ENCODE results near the gene PTPN20.
"Not testable (repeated sequence)": the region's sequence is repeated elsewhere in the genome, so short reads cannot be mapped to it uniquely, and the experiment has no call there.

The PTPN20 gene, protein sequence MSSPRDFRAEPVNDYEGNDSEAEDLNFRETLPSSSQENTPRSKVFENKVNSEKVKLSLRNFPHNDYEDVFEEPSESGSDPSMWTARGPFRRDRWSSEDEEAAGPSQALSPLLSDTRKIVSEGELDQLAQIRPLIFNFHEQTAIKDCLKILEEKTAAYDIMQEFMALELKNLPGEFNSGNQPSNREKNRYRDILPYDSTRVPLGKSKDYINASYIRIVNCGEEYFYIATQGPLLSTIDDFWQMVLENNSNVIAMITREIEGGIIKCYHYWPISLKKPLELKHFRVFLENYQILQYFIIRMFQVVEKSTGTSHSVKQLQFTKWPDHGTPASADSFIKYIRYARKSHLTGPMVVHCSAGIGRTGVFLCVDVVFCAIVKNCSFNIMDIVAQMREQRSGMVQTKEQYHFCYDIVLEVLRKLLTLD

DNA sequence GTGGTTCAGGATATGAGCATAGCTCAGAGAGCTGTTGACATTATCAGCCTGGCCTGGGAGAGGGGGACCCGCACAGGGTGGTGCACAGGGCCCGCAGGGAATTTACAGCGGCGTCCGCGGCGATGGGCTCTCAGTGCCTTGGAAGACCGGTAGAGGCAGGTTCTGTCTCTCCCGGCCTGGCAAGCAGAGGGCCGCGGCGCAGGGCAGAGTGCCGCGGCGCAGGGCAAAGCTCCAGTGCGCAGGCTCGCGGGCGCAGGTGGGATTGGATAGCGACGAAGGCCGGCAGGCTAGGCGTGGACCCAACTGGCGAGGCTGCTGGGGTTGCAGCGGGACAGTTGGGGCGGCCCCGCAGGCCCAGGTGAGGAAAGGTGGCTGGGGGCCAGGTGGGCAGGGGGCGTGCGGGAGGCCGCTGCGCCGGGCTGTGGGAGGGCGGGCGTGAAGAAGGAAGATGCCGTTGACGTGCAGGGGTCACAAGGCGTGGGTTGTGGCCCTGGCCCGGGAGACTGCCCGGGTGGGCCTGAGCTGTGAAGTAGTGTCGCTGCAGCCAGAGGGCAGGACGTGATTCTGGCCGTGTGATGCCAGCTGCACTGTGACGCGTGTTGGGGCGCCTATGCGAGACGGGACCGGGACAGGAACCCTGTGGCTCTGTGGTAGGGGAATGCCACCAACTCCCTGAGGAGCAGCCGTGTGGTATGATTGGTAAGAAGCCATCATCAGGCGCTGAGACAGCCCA, at the start of gene PTPN20:
PTPN20 (plus strand) TSS at position 285 of the 733 bp plus-strand sequence. CDS start 21,072 bp downstream, outside the sequence.
- not testable (repeated sequence) for DNase-seq

DNA sequence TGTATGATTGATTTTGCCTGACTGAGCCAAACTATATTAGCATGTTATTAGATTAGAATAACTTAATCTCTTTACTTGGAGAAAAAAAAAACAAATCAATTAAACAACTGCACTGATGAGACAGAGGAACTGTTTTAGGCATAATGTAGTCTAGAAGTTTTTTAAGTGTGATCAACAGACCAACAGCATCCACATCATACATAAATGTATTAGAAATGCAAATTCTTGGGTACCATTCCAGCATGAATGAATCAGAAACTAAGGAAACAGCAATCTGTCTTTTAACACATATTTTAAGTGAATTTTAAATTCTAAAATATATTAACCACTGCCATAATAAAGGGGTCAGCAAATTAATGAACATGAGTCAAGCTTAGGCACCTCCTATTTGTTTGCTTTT, 41.5 kb upstream of the PTPN20 start:
- not testable (repeated sequence) for DNase-seq

DNA sequence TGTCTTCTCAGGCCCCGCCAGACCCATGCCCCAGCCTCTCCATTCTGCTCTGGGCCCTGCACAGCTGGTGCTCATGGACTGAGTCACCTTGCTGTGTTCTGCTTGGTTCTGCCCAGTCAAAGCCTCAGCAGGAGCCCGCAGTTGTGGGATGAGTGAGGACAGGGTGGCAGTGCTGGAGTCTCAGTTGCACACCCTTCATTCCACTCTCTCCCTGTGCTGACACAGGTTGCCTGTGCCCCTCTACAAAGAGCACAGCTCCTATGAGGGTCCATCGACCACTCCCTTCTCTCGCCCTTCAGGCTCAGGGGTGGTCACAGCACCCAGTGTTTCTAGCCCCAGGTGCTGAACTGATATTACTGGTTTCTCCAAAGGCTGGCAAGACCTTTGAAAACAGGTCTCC, 39.6 kb upstream of the PTPN20 start:
- not testable (repeated sequence) for DNase-seq

DNA sequence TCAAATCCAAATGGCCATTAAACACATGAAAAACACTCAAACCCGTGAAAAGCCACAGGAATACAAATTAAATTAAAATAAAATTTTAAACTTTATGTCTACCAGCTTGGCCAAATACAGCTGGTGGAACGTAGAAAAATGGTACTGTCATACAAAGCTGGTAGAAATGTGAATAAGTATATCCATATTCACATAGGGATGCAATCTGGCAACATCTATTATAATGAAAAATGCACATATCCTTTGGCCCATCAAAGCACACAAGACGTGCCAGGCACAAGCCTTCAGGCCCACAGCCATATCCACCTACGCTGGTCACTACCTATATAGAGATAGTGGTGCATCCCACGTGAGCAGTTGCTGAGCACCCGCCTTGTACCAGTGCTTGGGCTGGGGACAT, 35.9 kb upstream of the PTPN20 start:
- not testable (repeated sequence) for DNase-seq

DNA sequence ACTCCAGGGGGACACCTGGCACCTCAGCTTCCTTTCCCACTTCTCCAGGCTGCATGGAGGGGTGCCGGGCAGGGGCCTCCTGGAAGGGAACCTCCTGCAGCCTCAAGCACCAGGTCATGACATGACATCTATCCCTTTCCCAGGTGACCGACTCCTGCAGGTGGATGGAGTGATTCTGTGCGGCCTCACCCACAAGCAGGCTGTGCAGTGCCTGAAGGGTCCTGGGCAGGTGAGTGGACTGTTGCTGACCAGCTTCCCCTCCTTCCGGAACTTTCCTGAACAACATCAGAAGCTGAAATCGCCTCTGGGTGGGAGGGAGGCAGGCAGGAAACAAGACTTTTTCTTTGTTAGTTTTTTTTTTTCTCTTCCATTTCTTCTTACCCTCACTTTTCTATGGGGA, 34.5 kb upstream of the PTPN20 start:
- not testable (repeated sequence) for DNase-seq

DNA sequence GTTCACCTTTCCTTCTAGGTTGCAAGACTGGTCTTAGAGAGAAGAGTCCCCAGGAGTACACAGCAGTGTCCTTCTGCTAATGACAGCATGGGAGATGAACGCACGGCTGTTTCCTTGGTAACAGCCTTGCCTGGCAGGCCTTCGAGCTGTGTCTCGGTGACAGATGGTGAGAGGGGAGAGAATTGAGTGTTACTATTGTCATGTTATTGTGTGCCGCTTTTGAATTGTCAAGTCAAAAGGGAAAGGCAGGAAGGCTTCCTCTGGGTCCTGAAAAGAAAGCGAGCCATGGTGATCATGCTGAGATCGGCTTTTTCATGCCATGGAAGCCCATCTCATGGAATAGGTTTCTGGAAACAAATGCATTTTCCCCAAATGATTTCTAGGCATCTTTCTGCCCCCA, 32.5 kb upstream of the PTPN20 start:
- not testable (repeated sequence) for DNase-seq

DNA sequence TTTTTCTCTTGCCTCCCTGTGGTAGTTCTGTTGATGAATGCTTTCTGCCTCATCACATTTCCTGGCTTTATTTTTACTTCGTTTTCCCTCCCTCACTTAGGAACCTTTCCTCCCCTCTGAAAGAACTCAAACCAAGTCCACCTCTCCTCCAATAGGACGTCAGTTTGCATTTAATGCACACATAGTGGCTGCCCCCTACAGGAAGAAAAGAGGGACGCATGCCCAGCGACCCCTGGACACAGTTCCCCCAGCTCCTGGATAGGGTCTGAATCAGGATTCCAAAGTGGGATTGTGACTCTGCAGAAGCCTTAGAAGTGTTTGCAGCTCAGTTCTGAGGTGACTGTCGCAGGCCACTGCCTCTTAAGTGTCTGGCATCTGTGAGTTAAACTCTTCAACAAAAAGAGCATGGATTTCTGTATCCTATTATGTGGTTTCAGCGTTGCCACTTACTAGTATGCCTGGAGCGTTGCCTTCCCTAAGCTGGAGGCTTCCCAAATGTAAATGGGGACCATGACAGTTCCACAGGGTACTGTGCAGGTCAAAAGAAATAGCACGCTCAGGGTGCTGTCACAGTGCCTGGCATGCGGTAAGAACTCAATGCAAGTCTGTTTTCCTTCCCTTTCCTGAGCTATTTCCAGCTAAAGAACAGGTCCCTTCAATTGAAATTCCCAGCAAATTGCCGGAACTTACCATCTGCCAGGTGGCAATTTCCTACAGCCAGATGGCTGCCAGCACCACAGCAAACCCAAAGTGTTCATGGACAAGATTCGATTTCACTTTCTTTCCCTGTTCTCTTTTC, 20.2 kb upstream of the PTPN20 start:
- DNase-seq, result not testable (repeated sequence)

DNA sequence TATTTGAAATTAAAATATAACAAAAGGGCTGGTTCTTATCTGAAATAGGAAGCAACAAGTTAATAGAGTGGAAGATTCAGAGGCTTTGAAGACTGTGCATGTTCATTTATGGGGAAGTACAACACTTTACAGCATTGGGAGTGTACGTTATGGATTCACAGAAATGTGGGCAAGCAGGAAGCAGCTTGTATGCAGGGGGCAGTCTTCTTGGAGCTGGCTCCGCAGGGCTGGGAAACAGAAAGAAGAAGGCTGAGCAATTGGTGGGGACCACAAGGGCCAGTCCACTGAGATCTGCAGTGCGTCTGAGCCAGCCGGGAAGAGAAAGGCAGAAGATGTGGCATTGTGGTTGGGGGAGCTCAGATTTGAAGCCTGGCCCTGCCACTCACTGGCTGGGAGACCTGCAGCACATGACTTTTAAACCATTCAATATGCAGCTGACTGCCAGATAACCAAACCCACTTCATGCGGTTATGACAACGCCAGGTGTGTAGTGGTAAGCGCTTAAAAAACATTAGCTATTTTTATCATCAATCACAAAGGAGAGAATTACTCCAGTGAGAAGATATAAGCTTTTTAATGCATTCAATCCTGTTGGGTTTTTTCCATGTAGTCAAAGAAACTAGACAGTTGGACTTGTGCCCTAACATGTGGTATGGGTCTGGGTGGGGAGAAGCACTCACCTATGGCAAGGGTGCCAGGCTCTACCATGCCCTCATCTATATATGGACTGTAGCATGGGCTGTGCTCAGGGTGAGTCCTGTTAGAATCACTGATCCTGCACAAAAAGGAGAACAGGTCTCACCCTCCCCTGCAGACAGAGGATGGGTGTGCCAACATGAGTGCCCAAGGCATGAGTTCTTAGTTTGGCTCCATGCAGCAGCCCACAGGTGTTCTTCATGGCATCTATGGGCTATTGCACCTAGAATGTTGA, 14.2 kb upstream of the PTPN20 start:
- peak; percentile 60 to 74 for DNase-seq

DNA sequence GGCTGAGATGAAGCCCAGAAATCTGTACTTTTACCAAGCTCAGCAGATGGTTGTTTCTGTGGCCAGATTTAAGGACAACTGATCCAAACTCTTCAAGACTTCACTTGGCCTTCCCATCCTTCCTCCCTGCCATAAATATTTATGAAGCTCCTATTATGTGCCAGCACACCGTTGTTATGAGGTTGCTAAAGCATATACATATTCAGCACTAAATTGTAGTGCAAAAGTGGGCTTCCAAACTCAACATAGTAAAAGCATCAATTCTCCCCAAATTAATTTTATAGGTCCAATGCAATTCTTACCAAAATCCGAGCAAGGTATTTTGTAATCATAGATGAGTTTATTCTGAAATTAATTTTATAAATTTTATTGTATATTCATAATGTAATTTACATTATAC, 10.0 kb upstream of the PTPN20 start:
- not testable (repeated sequence) for DNase-seq

DNA sequence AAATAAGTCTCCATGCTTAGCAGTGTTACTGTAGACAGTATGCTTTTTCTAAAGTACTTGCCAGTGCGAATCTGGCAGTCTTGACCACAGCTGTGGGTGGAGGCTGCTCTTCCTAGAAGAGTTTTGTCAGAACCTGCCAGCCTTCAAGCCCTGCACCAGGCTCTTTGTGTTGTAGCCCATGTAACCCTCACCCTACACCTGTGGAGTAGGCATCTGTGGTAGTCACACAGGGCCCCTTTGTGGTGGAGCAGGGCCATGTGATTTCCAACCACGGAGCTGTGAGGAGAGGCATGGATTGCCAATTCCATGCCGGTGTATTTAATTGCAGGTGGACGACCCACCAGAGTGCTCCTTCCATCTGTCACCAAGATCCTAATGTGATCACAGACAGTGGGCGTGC, 7.4 kb upstream of the PTPN20 start:
- not testable (repeated sequence) for DNase-seq

DNA sequence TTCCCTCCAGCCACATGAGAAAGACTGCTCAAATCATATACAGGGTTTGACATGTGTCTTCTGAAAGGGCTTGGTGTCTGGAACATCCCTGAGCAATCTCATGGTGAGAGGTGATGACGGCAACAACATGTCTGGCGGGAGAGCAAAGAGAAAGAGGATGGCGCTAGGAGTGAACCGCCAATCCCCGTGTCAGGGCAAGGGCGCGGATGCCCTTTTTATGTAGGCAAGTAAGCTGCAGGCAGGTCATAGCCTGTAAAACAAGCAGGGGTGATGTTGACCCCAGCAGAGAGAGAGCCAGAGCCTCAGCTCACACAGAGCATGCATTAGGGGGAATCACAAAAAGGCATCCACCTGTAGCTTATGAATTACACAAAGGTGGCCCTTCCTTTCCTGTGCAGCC, 4.9 kb upstream of the PTPN20 start:
- DNase-seq, result not testable (repeated sequence)

DNA sequence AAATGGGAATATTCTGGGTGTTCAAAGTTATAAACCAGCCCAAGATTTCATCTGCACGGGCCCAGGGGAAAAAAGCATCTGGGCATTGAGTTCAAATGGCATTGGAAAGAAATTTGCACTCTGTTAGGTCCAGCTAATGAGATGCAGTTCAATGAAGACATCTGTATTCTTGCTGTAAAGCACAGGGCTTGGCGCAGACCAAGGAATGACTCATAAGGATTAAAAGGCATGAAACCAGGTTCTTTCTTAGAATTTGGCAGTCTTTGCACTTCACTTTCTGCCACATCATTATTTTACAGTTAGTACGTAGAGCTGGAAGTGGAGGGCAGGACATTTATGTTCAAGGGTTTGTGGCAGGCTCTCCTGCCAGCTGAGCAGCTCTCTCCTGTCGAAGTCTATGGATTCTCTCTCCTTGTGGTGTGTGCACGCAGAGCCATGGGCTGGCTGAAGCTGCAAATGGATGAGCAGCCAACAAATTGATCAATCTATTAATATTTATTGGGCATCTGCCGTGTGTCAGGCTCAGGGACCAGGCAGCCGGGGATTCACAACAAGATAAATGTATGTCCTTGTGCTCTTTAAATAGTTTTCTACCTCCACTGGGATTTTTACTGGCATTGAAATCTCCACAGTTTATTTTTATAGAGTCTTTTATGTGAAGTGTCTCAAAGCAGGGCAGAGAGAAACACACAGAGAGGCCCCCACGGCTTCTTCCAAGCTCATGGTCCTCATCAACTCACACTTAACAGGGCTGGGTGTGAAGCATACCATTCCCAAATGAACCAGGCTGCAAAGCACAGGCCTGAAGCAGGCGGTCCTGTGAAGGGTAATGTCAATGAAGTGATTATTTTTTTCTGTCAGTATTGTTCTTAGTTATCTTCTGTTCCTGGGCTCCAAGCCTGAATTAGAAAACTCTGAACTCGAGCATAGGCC, 3.8 kb upstream of the PTPN20 start:
- DNase-seq, result not testable (repeated sequence)

DNA sequence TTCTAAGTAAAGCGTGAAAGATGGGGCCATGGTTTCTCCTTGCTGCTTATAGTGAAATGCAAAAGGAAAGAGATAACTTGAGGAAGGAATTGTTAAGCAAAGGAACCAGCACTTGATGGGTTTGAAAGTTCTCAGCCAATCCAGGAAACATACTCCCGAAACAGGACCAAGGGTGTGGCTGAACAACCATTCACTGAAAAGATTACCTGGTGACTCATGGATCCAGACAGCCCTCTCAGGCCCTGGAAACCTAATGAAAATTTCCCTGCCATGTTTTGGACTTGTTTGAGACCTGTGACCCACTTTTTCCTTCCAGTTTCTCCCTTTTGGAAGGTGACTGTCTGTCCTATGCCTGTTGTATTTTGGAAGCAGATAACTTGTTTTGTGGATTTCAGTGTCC, 11.3 kb downstream of the PTPN20 start:
- not testable (repeated sequence) for DNase-seq

DNA sequence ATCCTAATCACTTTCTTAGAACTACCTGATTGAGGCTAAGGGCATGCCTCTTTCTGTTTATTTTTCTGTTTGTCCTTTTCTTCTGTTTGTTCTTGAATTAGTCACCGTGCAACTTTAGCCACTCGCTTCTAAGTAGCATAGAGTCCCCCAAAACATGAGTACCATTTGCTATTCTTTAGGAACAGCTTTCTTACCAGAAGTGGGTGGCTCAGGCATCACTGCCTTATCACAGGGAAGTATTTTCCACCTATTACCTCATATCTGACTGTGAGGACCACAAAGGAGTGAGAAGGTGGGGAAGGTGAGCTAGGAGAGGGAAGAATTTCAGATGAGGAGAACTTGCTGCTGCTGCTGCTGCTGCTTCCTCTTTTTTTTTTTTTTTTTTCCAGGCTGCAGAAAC, 13.9 kb downstream of the PTPN20 start:
- DNase-seq, result not testable (repeated sequence)

DNA sequence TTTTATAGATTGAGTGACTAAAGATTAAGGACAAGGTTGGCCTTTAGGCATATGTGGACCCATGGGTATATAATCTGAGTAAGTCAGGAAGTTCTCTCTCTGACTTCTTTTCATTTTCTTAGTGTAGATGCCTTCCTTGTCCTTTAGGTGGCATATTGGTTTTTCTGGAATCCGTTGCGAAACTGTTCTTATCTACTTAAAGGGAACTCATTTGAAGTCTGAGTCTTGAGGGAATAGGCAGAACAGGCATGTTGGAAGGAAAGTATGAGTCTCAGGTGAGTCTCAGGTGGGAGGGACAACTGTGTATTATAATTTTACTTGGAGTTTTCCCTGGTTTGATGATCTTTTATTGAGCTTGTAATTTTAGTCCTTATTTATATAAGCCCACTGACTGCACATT, 14.6 kb downstream of the PTPN20 start:
- not testable (repeated sequence) for DNase-seq

DNA sequence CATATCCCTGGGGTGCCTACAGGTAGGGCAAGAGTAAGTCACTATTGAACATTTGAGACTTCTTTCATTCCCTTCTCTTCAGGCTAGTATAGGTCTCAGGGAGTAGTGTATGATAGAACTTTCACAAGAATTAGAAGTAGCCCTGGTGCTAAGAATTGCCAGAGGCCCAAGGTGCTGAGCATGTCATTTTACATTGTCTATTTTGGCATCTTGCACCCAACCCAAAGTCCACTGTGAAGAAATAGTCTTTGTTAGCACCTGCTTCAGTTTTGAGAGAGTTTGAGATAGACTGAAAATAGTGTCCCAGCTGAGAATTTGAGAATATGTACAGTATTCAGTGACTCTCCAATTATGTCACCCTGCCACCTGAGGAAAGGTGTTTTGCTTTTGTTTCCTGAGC, 17.6 kb downstream of the PTPN20 start:
- not testable (repeated sequence) for DNase-seq

DNA sequence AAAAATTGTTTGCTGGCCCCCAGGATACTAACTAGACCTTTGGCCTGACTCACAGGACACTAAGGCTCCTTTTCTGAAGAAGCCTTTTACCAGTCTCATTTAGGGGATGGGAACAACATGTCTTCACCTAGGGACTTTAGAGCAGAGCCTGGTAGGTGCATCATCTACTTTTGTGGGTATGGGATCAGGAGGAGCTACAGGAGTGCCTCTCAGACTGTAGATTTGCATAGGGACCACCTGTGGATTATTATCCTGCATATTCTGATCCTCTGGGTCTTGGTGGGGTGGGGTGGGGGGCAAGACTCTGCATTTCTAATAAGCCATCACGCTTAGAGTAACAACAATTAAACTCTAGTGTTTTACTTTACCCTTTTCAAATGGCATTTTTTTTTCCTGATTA, 21.2 kb downstream of the PTPN20 start:
- DNase-seq, result not testable (repeated sequence)

DNA sequence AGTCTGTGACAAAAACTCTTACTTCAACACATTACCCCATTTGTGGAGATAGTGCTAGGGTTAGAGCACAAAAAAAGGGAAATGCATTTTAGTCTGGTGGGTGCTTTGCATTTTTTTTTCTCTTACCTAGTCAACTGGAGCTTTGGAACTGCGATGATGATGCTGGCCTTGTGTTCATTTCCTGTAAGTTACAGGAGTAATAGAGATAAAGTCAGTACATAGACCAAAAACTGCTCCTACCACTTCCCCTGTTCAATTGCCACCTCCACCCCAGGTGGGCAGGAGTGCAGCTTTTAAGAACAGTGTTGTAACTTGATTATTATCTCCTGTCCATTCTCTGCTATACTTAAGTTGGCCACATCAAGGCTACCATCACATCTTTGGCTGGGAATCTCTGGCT, 29.9 kb downstream of the PTPN20 start:
- not testable (repeated sequence) for DNase-seq

DNA sequence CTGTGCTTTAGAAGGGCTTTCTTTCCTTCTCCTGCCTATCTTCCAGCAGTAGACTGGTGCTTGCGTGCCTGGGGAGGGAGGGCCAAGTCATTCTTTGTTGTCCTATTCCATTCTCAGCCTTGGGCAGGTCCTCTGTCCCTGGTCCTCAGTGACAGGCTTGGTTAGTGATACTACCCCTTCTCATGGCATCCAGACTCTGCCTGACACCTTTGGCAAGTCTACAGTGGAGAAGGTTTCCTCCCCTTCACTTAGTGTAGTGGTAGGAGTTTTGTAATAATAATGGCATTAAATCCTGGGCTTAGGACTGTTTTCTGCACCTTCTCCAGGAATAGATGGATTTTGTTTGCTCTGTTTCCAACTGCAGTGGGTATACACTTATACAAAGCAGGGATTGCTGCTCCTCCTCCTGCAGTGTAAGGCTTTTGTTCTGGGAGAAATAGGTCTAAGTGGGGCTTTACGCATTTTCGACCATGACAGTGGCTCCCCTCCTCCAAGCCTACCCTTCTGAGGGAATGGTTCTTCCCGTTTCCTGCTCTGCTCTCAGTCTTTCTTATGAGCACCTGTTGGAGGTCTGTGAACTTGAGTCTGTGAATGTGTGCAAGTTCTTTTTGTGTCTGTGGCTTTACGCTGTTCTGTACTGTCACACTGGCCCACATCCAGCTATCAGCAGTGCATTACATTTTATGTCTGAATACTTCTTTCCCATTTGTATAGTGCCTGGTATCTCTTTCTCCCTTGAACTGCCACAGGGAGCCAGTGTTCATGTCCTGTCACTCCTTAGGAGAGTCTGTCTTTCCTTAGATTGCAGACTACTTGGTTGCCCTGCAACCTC, 37.7 kb downstream of the PTPN20 start:
- DNase-seq, result not testable (repeated sequence)

DNA sequence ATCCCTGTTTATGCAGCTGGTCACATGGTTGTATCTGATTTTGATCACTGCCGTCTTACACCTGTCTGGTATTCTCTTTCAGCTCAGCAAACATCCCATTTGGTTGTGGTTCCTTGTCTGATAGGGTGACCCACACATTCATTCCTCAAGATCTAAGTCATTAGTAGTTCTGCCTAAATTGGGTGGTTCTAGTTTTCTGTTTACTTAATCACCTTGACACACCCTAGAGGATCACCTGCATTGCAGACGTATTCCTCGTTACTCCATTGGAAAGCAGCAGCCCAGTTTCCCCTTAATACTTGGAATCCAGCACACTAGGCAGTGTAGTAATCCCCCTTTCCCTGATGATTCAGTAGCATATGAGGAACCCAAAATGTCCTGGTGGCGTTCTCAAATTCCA, 41.3 kb downstream of the PTPN20 start:
- not testable (repeated sequence) for DNase-seq
